H9 (cell line): ENCODE measurements around the gene ZNF263. TPM values are rescaled to one million over a fixed set of nuclear protein-coding genes. Genes with fewer than 3 reads are reported as not detected.

Source experiments
- DNase-seq: peaks from one replicate; pipeline ENCODE4 v3.0.0-alpha.2; 2017
- H2AFZ ChIP-seq: one replicate; pipeline ENCODE4 v1.6.1; 2013; ENCODE audit warnings: mild to moderate bottlenecking, low read length, control low read depth, moderate library complexity
- H2AK5ac ChIP-seq: 2 replicates; pipeline ENCODE4 v1.6.1; 2013; ENCODE audit warnings: low read length, control low read depth, mixed read lengths; ENCODE audit not compliant: insufficient read length
- H2BK120ac ChIP-seq: one replicate; pipeline ENCODE4 v1.6.1; 2013; ENCODE audit warnings: low read depth, mild to moderate bottlenecking, low read length, control low read depth, inconsistent platforms; ENCODE audit not compliant: poor library complexity, severe bottlenecking
- H2BK12ac ChIP-seq: 2 replicates; pipeline ENCODE4 v1.6.1; 2013; ENCODE audit warnings: low read length, control low read depth, mixed read lengths, low read depth; ENCODE audit not compliant: insufficient read length
- H2BK15ac ChIP-seq: 2 replicates; pipeline ENCODE4 v1.6.1; 2013; ENCODE audit warnings: low read depth, low read length, control low read depth
- H2BK20ac ChIP-seq: one replicate; pipeline ENCODE4 v1.6.1; 2013; ENCODE audit warnings: low read depth, mild to moderate bottlenecking, low read length, control low read depth, inconsistent platforms; ENCODE audit not compliant: poor library complexity, severe bottlenecking
- H2BK5ac ChIP-seq: 2 replicates; pipeline ENCODE4 v1.6.1; 2013; ENCODE audit warnings: low read length, control low read depth, mixed read lengths; ENCODE audit not compliant: insufficient read length
- H3K14ac ChIP-seq: 2 replicates; pipeline ENCODE4 v1.6.1; 2013; ENCODE audit warnings: low read length, control low read depth; ENCODE audit not compliant: insufficient read depth
- H3K18ac ChIP-seq: 2 replicates; pipeline ENCODE4 v1.6.1; 2013; ENCODE audit warnings: low read depth, mild to moderate bottlenecking, mixed read lengths, low read length, control low read depth; ENCODE audit not compliant: insufficient read length
- H3K23ac ChIP-seq: 2 replicates; pipeline ENCODE4 v1.6.1; 2013; ENCODE audit warnings: low read length, control low read depth, mixed read lengths, low read depth; ENCODE audit not compliant: insufficient read length
- H3K23me2 ChIP-seq: 2 replicates; pipeline ENCODE4 v1.6.1; 2013; ENCODE audit warnings: low read depth, mild to moderate bottlenecking, mixed read lengths, low read length, control low read depth; ENCODE audit not compliant: insufficient read length, poor library complexity, severe bottlenecking
- H3K27ac ChIP-seq: 2 replicates; pipeline ENCODE4 v1.5.1; 2013; ENCODE audit warnings: low read length, control low read depth, mixed read lengths, low read depth; ENCODE audit not compliant: insufficient read length
- H3K27me3 ChIP-seq: 2 replicates; pipeline ENCODE4 v1.6.1; 2013; ENCODE audit warnings: low read length, control low read depth, inconsistent platforms; ENCODE audit not compliant: insufficient read depth
- H3K4ac ChIP-seq: 2 replicates; pipeline ENCODE4 v1.6.1; 2013; ENCODE audit warnings: low read depth, mild to moderate bottlenecking, control low read depth, inconsistent platforms, low read length, moderate library complexity
- H3K4me1 ChIP-seq: 2 replicates; pipeline ENCODE4 v1.6.1; 2013; ENCODE audit warnings: low read length, control low read depth, inconsistent platforms; ENCODE audit not compliant: insufficient read depth
- H3K4me2 ChIP-seq: 2 replicates; pipeline ENCODE4 v1.6.1; 2013; ENCODE audit warnings: low read length, control low read depth, mixed read lengths; ENCODE audit not compliant: insufficient read length, insufficient read depth
- H3K56ac ChIP-seq: 2 replicates; pipeline ENCODE4 v1.6.1; 2013; ENCODE audit warnings: low read depth, mild to moderate bottlenecking, mixed read lengths, low read length, control low read depth; ENCODE audit not compliant: insufficient read length
- H3K79me1 ChIP-seq: 2 replicates; pipeline ENCODE4 v1.6.1; 2013; ENCODE audit warnings: low read depth, mild to moderate bottlenecking, moderate library complexity, low read length, control low read depth, inconsistent platforms; ENCODE audit not compliant: insufficient read depth, poor library complexity, severe bottlenecking
- H3K79me2 ChIP-seq: 2 replicates; pipeline ENCODE4 v1.6.1; 2013; ENCODE audit warnings: low read length, control low read depth, inconsistent platforms; ENCODE audit not compliant: insufficient read depth
- H3K9ac ChIP-seq: 2 replicates; pipeline ENCODE4 v1.6.1; 2013; ENCODE audit warnings: low read length, control low read depth, mixed read lengths; ENCODE audit not compliant: insufficient read length; ENCODE audit errors: extremely low read depth
- H3K9me3 ChIP-seq: one replicate; pipeline ENCODE4 v1.6.1; 2013; ENCODE audit warnings: low read depth, low read length, inconsistent platforms; ENCODE audit not compliant: control insufficient read depth
- H3T11ph ChIP-seq: one replicate; pipeline ENCODE4 v1.6.1; 2013; ENCODE audit warnings: mild to moderate bottlenecking, low read length, control low read depth, inconsistent platforms
- H4K20me1 ChIP-seq: one replicate; pipeline ENCODE4 v1.6.1; 2013; ENCODE audit not compliant: control insufficient read depth, insufficient read length, insufficient read depth
- H4K5ac ChIP-seq: 2 replicates; pipeline ENCODE4 v1.6.1; 2013; ENCODE audit warnings: low read depth, mild to moderate bottlenecking, mixed read lengths, low read length, control low read depth; ENCODE audit not compliant: insufficient read length
- H4K8ac ChIP-seq: replicated peaks from 2 replicates; pipeline ENCODE4 v1.6.1; 2013; ENCODE audit warnings: low read length, control low read depth, mixed read lengths, low read depth; ENCODE audit not compliant: insufficient read length
- H4K91ac ChIP-seq: 2 replicates; pipeline ENCODE4 v1.6.1; 2013; ENCODE audit warnings: low read depth, mild to moderate bottlenecking, moderate library complexity, mixed read lengths, low read length, control low read depth; ENCODE audit not compliant: insufficient read length
- H3K27ac Mint-ChIP-seq, 3 experiments: 2 replicates in 2 of 3; 3 replicates in 1 of 3; pipeline ENCODE4 v1.8.0; 2020 to 2021; ENCODE audit warnings: mixed read lengths in 3 of 3, mild to moderate bottlenecking in 1 of 3, moderate library complexity in 1 of 3
- H3K27me3 Mint-ChIP-seq: 2 replicates; pipeline ENCODE4 v1.8.0; 2021; ENCODE audit warnings: low read depth, mild to moderate bottlenecking, moderate library complexity, mixed read lengths
- H3K36me3 Mint-ChIP-seq, 3 experiments: 2 replicates in 2 of 3; 3 replicates in 1 of 3; pipeline ENCODE4 v1.8.0; 2020 to 2021; ENCODE audit warnings: low read depth in 3 of 3, mixed read lengths in 3 of 3; ENCODE audit not compliant: insufficient read depth in 1 of 3
- H3K4me1 Mint-ChIP-seq, 2 experiments: 2 replicates each; pipeline ENCODE4 v1.8.0; 2020; ENCODE audit warnings: mixed read lengths in 2 of 2
- H3K4me3 Mint-ChIP-seq, 2 experiments: 2 replicates in 1 of 2; 3 replicates in 1 of 2; pipeline ENCODE4 v1.8.0; 2020 to 2021; ENCODE audit warnings: mild to moderate bottlenecking in 2 of 2, mixed read lengths in 2 of 2, moderate library complexity in 1 of 2
- H3K9me3 Mint-ChIP-seq, 2 experiments: 2 replicates in 1 of 2; 3 replicates in 1 of 2; pipeline ENCODE4 v1.8.0; 2020; ENCODE audit warnings: mild to moderate bottlenecking in 2 of 2, mixed read lengths in 2 of 2, moderate library complexity in 1 of 2
- WGBS: extraction: QIAGEN DNeasy Blood & Tissue Kit; methylation state at CpG from one replicate; pipeline ENCODE4 v1.1.7; 2013; ENCODE audit warnings: missing lambda C conversion rate, low lambda C conversion rate, mixed read lengths; ENCODE audit not compliant: insufficient read length; ENCODE audit errors: extremely low coverage; 5-methylcytosine and 5-hydroxymethylcytosine counted together
- total RNA-seq: library from RNA; stranded (reverse); gene quantifications from 2 replicates; pipeline ENCODE4 v1.2.1, GENCODE V29; 2021
- TF ChIP-seq, protein P1 (sequence below): fragments of 200-600 bp; sonication (generic); conservative IDR thresholded peaks from 3 replicates; pipeline ENCODE4 v1.8.0; 2021; ENCODE audit warnings: antibody characterized with exemption, mild to moderate bottlenecking

The ZNF263 gene
- total RNA-seq, 1 experiment from 2014 or later: 35.7 TPM

- H4K91ac ChIP-seq: no peak overlapping the region
- no peak overlapping the region for H3K56ac ChIP-seq
- Mint-ChIP-seq H3K27me3 (peaks cover 15% of the 10 kb centered on the region), H3K4me1 (peaks cover 7% of the 10 kb centered on the region in 2 experiments; a peak in 1 of 4 replicates), H3K36me3 (peaks cover 72 to 83% (median 79%) of the 10 kb centered on the region in 3 experiments), H3K9me3 (peaks cover 78 to 86% of the 10 kb centered on the region in 2 experiments), H3K27ac (no peak overlapping the region), H3K4me3 (peak overlapping the region; percentile 77 to 81)
- no peak overlapping the region for H4K8ac ChIP-seq
- no peak overlapping the region for H3K18ac ChIP-seq
- peak overlapping the region; percentile 96 for H3K14ac ChIP-seq
- no peaks in the 10 kb centered on the region for H3K79me1 ChIP-seq
- peaks cover 38% of the 10 kb centered on the region for H3K9me3 ChIP-seq
- no peak overlapping the region for H3K4ac ChIP-seq
- no peak overlapping the region for H3K23ac ChIP-seq
- no peak overlapping the region for H3K27ac ChIP-seq
- H2AFZ ChIP-seq: no peak overlapping the region
- H2BK120ac ChIP-seq: no peak overlapping the region
- TF ChIP-seq, protein P1, sequence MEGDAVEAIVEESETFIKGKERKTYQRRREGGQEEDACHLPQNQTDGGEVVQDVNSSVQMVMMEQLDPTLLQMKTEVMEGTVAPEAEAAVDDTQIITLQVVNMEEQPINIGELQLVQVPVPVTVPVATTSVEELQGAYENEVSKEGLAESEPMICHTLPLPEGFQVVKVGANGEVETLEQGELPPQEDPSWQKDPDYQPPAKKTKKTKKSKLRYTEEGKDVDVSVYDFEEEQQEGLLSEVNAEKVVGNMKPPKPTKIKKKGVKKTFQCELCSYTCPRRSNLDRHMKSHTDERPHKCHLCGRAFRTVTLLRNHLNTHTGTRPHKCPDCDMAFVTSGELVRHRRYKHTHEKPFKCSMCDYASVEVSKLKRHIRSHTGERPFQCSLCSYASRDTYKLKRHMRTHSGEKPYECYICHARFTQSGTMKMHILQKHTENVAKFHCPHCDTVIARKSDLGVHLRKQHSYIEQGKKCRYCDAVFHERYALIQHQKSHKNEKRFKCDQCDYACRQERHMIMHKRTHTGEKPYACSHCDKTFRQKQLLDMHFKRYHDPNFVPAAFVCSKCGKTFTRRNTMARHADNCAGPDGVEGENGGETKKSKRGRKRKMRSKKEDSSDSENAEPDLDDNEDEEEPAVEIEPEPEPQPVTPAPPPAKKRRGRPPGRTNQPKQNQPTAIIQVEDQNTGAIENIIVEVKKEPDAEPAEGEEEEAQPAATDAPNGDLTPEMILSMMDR: no peak
- H3K27me3 ChIP-seq: no peaks in the 10 kb centered on the region
- H3K4me2 ChIP-seq: peak overlapping the region; percentile 34
- no peak for DNase-seq
- no peak overlapping the region for H4K5ac ChIP-seq
- no peak overlapping the region for H2BK5ac ChIP-seq
- no peak overlapping the region for H2BK12ac ChIP-seq
- no peak overlapping the region for H2AK5ac ChIP-seq
- H3T11ph ChIP-seq: no peak overlapping the region
- H3K79me2 ChIP-seq: no peaks in the 10 kb centered on the region
- H3K23me2 ChIP-seq: peaks cover 5% of the 10 kb centered on the region
- no peak overlapping the region for H2BK20ac ChIP-seq
- WGBS: no CpG with 5 or more reads among the region's 11 CpGs
- 0 out of 2 replicates have a peak, but pooled peaks cover 4% of the 10 kb centered on the region for H3K4me1 ChIP-seq
- no peak overlapping the region for H2BK15ac ChIP-seq
- H3K9ac ChIP-seq: no peak overlapping the region
- H4K20me1 ChIP-seq: no peaks in the 10 kb centered on the region
Measured at GRCh38 chr16:3306078-3306477, 22.8 kb downstream of the ZNF263 start.
